ENCODE results near the gene MAP4. TPM values are rescaled to one million over a fixed set of nuclear protein-coding genes. Genes with fewer than 3 reads are reported as not detected.
"Not testable (repeated sequence)": the region's sequence is repeated elsewhere in the genome, so short reads cannot be mapped to it uniquely, and the experiment has no call there.

Gene MAP4
- total and polyA plus RNA-seq, 2 donors (not counting 1 experiment from before 2014, with no cell fraction given), result 39.2 to 132 TPM

- H4K20me1 ChIP-seq (ENCODE audit: control insufficient read depth, insufficient read depth, low read length, poor library complexity, severe bottlenecking), result peaks cover 60% of the 10 kb centered on the region
- WGBS (ENCODE audit: insufficient coverage), result no CpG with 5 or more reads among the region's 2 CpGs
- CTCF ChIA-PET, result interaction anchor here (1.5 kb wide), 1 partner anchor 10 kb away, joined by 6 read pairs; no protein-coding TSS in a partner anchor
- no peaks in the 10 kb centered on the region for H3K27me3 ChIP-seq (replicated peaks in 1 of 4; ENCODE audit: control extremely low read depth in 1 of 4, control insufficient read depth in 3 of 4, insufficient read depth in 4 of 4, low read length in 3 of 4)
- TF ChIP-seq, protein P1, sequence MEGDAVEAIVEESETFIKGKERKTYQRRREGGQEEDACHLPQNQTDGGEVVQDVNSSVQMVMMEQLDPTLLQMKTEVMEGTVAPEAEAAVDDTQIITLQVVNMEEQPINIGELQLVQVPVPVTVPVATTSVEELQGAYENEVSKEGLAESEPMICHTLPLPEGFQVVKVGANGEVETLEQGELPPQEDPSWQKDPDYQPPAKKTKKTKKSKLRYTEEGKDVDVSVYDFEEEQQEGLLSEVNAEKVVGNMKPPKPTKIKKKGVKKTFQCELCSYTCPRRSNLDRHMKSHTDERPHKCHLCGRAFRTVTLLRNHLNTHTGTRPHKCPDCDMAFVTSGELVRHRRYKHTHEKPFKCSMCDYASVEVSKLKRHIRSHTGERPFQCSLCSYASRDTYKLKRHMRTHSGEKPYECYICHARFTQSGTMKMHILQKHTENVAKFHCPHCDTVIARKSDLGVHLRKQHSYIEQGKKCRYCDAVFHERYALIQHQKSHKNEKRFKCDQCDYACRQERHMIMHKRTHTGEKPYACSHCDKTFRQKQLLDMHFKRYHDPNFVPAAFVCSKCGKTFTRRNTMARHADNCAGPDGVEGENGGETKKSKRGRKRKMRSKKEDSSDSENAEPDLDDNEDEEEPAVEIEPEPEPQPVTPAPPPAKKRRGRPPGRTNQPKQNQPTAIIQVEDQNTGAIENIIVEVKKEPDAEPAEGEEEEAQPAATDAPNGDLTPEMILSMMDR (IDR thresholded peaks at IDR 0.05), result no peak
- no peak for TF ChIP-seq EZH2 (IDR thresholded peaks at IDR 0.05; ENCODE audit: borderline replicate concordance, insufficient read depth, low read depth, low read length, poor library complexity, severe bottlenecking)
- no peak overlapping the region for H3K4me3 ChIP-seq (ENCODE audit: control extremely low read depth in 1 of 5, extremely low read depth in 1 of 5, insufficient read depth in 1 of 5, low read depth in 2 of 5, low read length in 4 of 5)
- no peaks in the 10 kb centered on the region for H3K4me1 ChIP-seq (ENCODE audit: control insufficient read depth in 2 of 2, insufficient read depth in 2 of 2, low read length in 2 of 2)
- H3K27ac ChIP-seq (ENCODE audit: low read length in 2 of 2), result no peak overlapping the region
- H3K9me3 ChIP-seq (ENCODE audit: control extremely low read depth in 1 of 3, control insufficient read depth in 2 of 3, insufficient read depth in 1 of 3, low read length in 2 of 3), result no peaks in the 10 kb centered on the region
- ATAC-seq (ENCODE audit: low read depth) (no peak), DNase-seq (no peak)
- H2AFZ ChIP-seq (ENCODE audit: insufficient read depth, low read depth, low read length, poor library complexity, severe bottlenecking), result no peak overlapping the region
- H3K79me2 ChIP-seq (ENCODE audit: control insufficient read depth, insufficient read depth, low read length), result peaks cover 44% of the 10 kb centered on the region
- H3K4me1 Mint-ChIP-seq, result peaks cover 18% of the 10 kb centered on the region
- H3K4me3 Mint-ChIP-seq, result no peak overlapping the region
- intact Hi-C loops (cut with micrococcal nuclease), result no loop called here
- peaks cover 0 to 3% of the 10 kb centered on the region in 2 experiments for H3K36me3 ChIP-seq (replicated peaks in 1 of 2; ENCODE audit: control extremely low read depth in 1 of 2, control insufficient read depth in 1 of 2, extremely low read depth in 1 of 2, insufficient read depth in 2 of 2, low read length in 1 of 2)
- no peak overlapping the region for H3K9ac ChIP-seq (ENCODE audit: low read length)
- POLR2A ChIA-PET, result interaction anchor here (0.7 kb wide), 2 partner anchors 34 to 385 kb away, joined by 3 read pairs; no protein-coding TSS in a partner anchor
- H3K27ac Mint-ChIP-seq, result no peak overlapping the region
- no peaks in the 10 kb centered on the region for H3K27me3 Mint-ChIP-seq
- H3K4me2 ChIP-seq (replicated peaks; ENCODE audit: low read depth, low read length, poor library complexity, severe bottlenecking), result no peak overlapping the region
- H3K9me3 Mint-ChIP-seq (ENCODE audit: insufficient read depth), result no peaks in the 10 kb centered on the region
Measured at GRCh38 chr3:48012659-48013058, 3.6 kb downstream of the MAP4 start.

GRCh38 chr3:48008066-48008465 is 8.2 kb downstream of the MAP4 start:
- H3K4me3 ChIP-seq (ENCODE audit: control extremely low read depth in 1 of 5, extremely low read depth in 1 of 5, insufficient read depth in 1 of 5, low read depth in 2 of 5, low read length in 4 of 5); H2AFZ ChIP-seq (ENCODE audit: insufficient read depth, low read depth, low read length, poor library complexity, severe bottlenecking); intact Hi-C loops (cut with micrococcal nuclease); H3K9me3 ChIP-seq (ENCODE audit: control extremely low read depth in 1 of 3, control insufficient read depth in 2 of 3, insufficient read depth in 1 of 3, low read length in 2 of 3); DNase-seq; POLR2A ChIA-PET; H3K36me3 ChIP-seq (replicated peaks in 1 of 2; ENCODE audit: control extremely low read depth in 1 of 2, control insufficient read depth in 1 of 2, extremely low read depth in 1 of 2, insufficient read depth in 2 of 2, low read length in 1 of 2); H3K9me3 Mint-ChIP-seq (ENCODE audit: insufficient read depth); H3K9ac ChIP-seq (ENCODE audit: low read length); H3K4me3 Mint-ChIP-seq; H3K4me1 ChIP-seq (ENCODE audit: control insufficient read depth in 2 of 2, insufficient read depth in 2 of 2, low read length in 2 of 2); H3K27me3 Mint-ChIP-seq; H3K4me2 ChIP-seq (replicated peaks; ENCODE audit: low read depth, low read length, poor library complexity, severe bottlenecking); H3K27me3 ChIP-seq (replicated peaks in 1 of 4; ENCODE audit: control extremely low read depth in 1 of 4, control insufficient read depth in 3 of 4, insufficient read depth in 4 of 4, low read length in 3 of 4); H3K27ac ChIP-seq (ENCODE audit: low read length in 2 of 2); H3K4me1 Mint-ChIP-seq; ATAC-seq (ENCODE audit: low read depth): not testable (repeated sequence)
- Histone ChIP-seq H4K20me1 (ENCODE audit: control insufficient read depth, insufficient read depth, low read length, poor library complexity, severe bottlenecking) (peaks cover 30% of the 10 kb centered on the region), H3K79me2 (ENCODE audit: control insufficient read depth, insufficient read depth, low read length) (peaks cover 22% of the 10 kb centered on the region)
- CTCF ChIA-PET, result interaction anchor here (1.6 kb wide), 1 partner anchor 18 kb away, joined by 5 read pairs; no protein-coding TSS in a partner anchor
- 89% methylated on average over 3 of the region's 6 CpGs for WGBS (ENCODE audit: insufficient coverage)
- H3K27ac Mint-ChIP-seq, result peak overlapping the region; percentile 50

DNA sequence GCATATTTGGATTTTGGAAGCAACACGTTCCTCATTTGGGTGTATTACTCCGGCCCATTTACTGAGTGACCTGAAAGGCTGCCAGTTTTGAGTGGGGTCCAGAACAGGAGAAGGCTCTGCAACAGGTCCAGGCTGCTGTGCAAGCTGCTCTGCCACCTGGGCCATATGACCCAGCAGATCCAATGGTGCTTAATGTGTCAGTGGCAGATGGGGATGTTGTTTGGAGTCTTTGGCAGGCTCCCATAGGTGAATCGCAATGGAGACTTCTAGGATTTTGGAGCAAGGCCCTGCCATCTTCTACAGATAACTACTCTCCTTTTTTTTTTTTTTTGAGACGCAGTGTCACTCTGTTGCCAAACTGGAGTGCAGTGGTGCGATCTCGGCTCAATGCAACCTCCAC is 8.9 kb downstream of the MAP4 start:
- H3K79me2 ChIP-seq (ENCODE audit: control insufficient read depth, insufficient read depth, low read length), result peaks cover 22% of the 10 kb centered on the region
- H3K4me2 ChIP-seq (replicated peaks; ENCODE audit: low read depth, low read length, poor library complexity, severe bottlenecking); H3K27ac ChIP-seq (ENCODE audit: low read length in 2 of 2); DNase-seq; H3K4me3 Mint-ChIP-seq; H3K4me1 Mint-ChIP-seq; POLR2A ChIA-PET; H3K27me3 Mint-ChIP-seq; H3K27me3 ChIP-seq (replicated peaks in 1 of 4; ENCODE audit: control extremely low read depth in 1 of 4, control insufficient read depth in 3 of 4, insufficient read depth in 4 of 4, low read length in 3 of 4); ATAC-seq (ENCODE audit: low read depth); H3K9me3 Mint-ChIP-seq (ENCODE audit: insufficient read depth); H3K36me3 ChIP-seq (replicated peaks in 1 of 2; ENCODE audit: control extremely low read depth in 1 of 2, control insufficient read depth in 1 of 2, extremely low read depth in 1 of 2, insufficient read depth in 2 of 2, low read length in 1 of 2); intact Hi-C loops (cut with micrococcal nuclease); H3K9ac ChIP-seq (ENCODE audit: low read length); H3K4me3 ChIP-seq (ENCODE audit: control extremely low read depth in 1 of 5, extremely low read depth in 1 of 5, insufficient read depth in 1 of 5, low read depth in 2 of 5, low read length in 4 of 5); H3K27ac Mint-ChIP-seq; H2AFZ ChIP-seq (ENCODE audit: insufficient read depth, low read depth, low read length, poor library complexity, severe bottlenecking); H3K4me1 ChIP-seq (ENCODE audit: control insufficient read depth in 2 of 2, insufficient read depth in 2 of 2, low read length in 2 of 2); H3K9me3 ChIP-seq (ENCODE audit: control extremely low read depth in 1 of 3, control insufficient read depth in 2 of 3, insufficient read depth in 1 of 3, low read length in 2 of 3): not testable (repeated sequence)
- CTCF ChIA-PET, result interaction anchor here (1.6 kb wide), 1 partner anchor 17 kb away, joined by 5 read pairs; no protein-coding TSS in a partner anchor
- 94% methylated on average over 2 of the region's 6 CpGs for WGBS (ENCODE audit: insufficient coverage)
- H4K20me1 ChIP-seq (ENCODE audit: control insufficient read depth, insufficient read depth, low read length, poor library complexity, severe bottlenecking), result peaks cover 23% of the 10 kb centered on the region
